ENCODE measurements around the gene PAIP1.

DNA sequence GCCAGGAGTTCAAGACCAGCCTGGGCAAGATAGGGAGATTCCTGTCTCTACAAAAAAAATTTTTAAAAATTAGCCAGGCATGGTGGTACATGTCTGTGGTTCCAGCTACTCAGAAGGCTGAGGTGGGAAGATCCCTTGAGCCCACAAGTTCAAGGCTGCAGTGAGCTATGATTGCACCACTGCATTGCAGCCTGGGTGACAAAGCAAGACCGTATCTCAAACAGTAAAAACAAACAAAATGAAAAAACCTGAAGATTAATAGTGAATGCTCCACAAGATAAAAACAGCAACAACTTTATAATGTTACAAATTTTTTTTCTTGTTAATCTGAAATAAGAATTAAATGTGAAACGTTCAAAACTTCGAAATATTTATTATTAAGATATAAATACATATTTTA, 70.5 kb downstream of the PAIP1 start:
- TF ChIP-seq, protein P1, sequence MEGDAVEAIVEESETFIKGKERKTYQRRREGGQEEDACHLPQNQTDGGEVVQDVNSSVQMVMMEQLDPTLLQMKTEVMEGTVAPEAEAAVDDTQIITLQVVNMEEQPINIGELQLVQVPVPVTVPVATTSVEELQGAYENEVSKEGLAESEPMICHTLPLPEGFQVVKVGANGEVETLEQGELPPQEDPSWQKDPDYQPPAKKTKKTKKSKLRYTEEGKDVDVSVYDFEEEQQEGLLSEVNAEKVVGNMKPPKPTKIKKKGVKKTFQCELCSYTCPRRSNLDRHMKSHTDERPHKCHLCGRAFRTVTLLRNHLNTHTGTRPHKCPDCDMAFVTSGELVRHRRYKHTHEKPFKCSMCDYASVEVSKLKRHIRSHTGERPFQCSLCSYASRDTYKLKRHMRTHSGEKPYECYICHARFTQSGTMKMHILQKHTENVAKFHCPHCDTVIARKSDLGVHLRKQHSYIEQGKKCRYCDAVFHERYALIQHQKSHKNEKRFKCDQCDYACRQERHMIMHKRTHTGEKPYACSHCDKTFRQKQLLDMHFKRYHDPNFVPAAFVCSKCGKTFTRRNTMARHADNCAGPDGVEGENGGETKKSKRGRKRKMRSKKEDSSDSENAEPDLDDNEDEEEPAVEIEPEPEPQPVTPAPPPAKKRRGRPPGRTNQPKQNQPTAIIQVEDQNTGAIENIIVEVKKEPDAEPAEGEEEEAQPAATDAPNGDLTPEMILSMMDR (IDR thresholded peaks at IDR 0.05 in 4 of 5, conservative IDR thresholded peaks at IDR 0.05 in 1 of 5) = no peak
- TF ChIP-seq POLR2A (IDR thresholded peaks at IDR 0.05) = no peak
